Endothelial cell of umbilical vein (primary cell): Measurements from ENCODE around the gene OAS2. TPM values are rescaled to one million over a fixed set of nuclear protein-coding genes. Genes with fewer than 3 reads are reported as not detected.

Experiments used
- BruUV-seq: library from RNA; stranded (reverse); fragments of 400-500 nt; replicated peaks from 2 replicates; lab custom pipeline; 2021; lab: Mats Ljungman, UMichigan
- CTCF ChIA-PET: fragments of 300-600, 350-600 bp; sonication (Branson Sonifier 250); formaldehyde crosslinking; loops from one replicate; lab custom pipeline; 2021; ENCODE audit warnings: antibody characterized with exemption, inconsistent platforms; lab: Charles Lee
- POLR2A ChIA-PET: fragments of 300-600, 350-600 bp; sonication (Branson Sonifier 250); formaldehyde crosslinking; loops from one replicate; lab custom pipeline; 2021; ENCODE audit warnings: antibody characterized with exemption, inconsistent platforms; lab: Charles Lee
- DNase-seq: peaks from one replicate; pipeline ENCODE4 v3.0.0-alpha.2; 2011; ENCODE audit warnings: low read depth, low spot score
- FAIRE-seq: peaks from 2 replicates; lab custom pipeline; 2011; peaks lifted over from hg19 to GRCh38; lab: Jason Lieb, UNC
- H2AFZ ChIP-seq: 2 replicates; pipeline ENCODE4 v1.6.0; 2012; ENCODE audit warnings: low read depth, low read length, control low read depth, inconsistent platforms
- H3K27ac ChIP-seq: 2 replicates; pipeline ENCODE4 v1.5.1; 2011; ENCODE audit warnings: low read depth, mild to moderate bottlenecking, control low read depth, low read length, moderate library complexity; ENCODE audit not compliant: insufficient read depth
- H3K27me3 ChIP-seq, 2 experiments: 2 replicates each; pipeline versions ENCODE4 v1.6.0 to v1.6.1; 2011; ENCODE audit warnings: low read length in 2 of 2, mixed read lengths in 1 of 2; ENCODE audit not compliant: control insufficient read depth in 2 of 2, insufficient read depth in 2 of 2
- H3K36me3 ChIP-seq, 2 experiments: 2 replicates in 1 of 2; 3 replicates in 1 of 2; pipeline ENCODE4 v1.5.1; 2011; ENCODE audit warnings: low read length in 2 of 2, mild to moderate bottlenecking in 1 of 2, moderate library complexity in 1 of 2; ENCODE audit not compliant: control insufficient read depth in 2 of 2, insufficient read depth in 2 of 2; ENCODE audit errors: extremely low read depth in 1 of 2
- H3K4me1 ChIP-seq: 3 replicates; pipeline ENCODE4 v1.5.1; 2011; ENCODE audit warnings: mild to moderate bottlenecking, low read length; ENCODE audit not compliant: control insufficient read depth, insufficient read depth; ENCODE audit errors: extremely low read depth
- H3K4me2 ChIP-seq: 2 replicates; pipeline ENCODE4 v1.6.1; 2011; ENCODE audit warnings: low read length, control low read depth, mixed read lengths; ENCODE audit not compliant: insufficient read depth
- H3K4me3 ChIP-seq, 3 experiments: fragments of 200-600 bp in 1 of 3; sonication (generic), shearing (Covaris generic) in 1 of 3; replicated peaks in 1 of 3; 2 replicates each; pipeline ENCODE4 v1.5.1; 2011 to 2016; ENCODE audit warnings: control low read depth in 3 of 3, low read length in 3 of 3, mild to moderate bottlenecking in 2 of 3, inconsistent platforms in 1 of 3, low read depth in 1 of 3, moderate library complexity in 1 of 3; ENCODE audit not compliant: insufficient read depth in 1 of 3
- H3K79me2 ChIP-seq: 2 replicates; pipeline ENCODE4 v1.6.0; 2012; ENCODE audit warnings: low read length, inconsistent platforms; ENCODE audit not compliant: control insufficient read depth, insufficient read depth
- H3K9ac ChIP-seq: replicated peaks from 2 replicates; pipeline ENCODE3; 2011; ENCODE audit warnings: low read length, control low read depth; ENCODE audit not compliant: insufficient read depth; ENCODE audit errors: extremely low read depth
- H3K9me1 ChIP-seq: replicated peaks from 3 replicates; pipeline ENCODE4 v1.6.0; 2011; ENCODE audit warnings: mild to moderate bottlenecking, low read length; ENCODE audit not compliant: control insufficient read depth, insufficient read depth; ENCODE audit errors: extremely low read depth
- H3K9me3 ChIP-seq: replicated peaks from 2 replicates; pipeline ENCODE4 v1.5.1; 2012; ENCODE audit warnings: low read length, inconsistent platforms; ENCODE audit not compliant: control insufficient read depth, insufficient read depth
- H4K20me1 ChIP-seq: replicated peaks from 2 replicates; pipeline ENCODE3; 2011; ENCODE audit warnings: mild to moderate bottlenecking, low read length; ENCODE audit not compliant: control insufficient read depth, insufficient read depth; ENCODE audit errors: extremely low read depth
- EZH2 ChIP-seq: IDR thresholded peaks from 2 replicates; pipeline ENCODE4 v1.6.1; 2012; ENCODE audit warnings: borderline replicate concordance, low read depth, mild to moderate bottlenecking, moderate library complexity, low read length, inconsistent platforms; ENCODE audit not compliant: severe bottlenecking
- FOS ChIP-seq: IDR thresholded peaks from 2 replicates; pipeline ENCODE4 v1.6.1; 2011; ENCODE audit warnings: mild to moderate bottlenecking, low read length, moderate library complexity, borderline replicate concordance; ENCODE audit not compliant: insufficient read depth
- GATA2 ChIP-seq: IDR thresholded peaks from 2 replicates; pipeline ENCODE4 v1.7.0; 2011; ENCODE audit warnings: low read depth, mild to moderate bottlenecking, moderate library complexity, mixed read lengths, low read length; ENCODE audit not compliant: insufficient read length, insufficient read depth
- JUN ChIP-seq: IDR thresholded peaks from 2 replicates; pipeline ENCODE4 v1.6.1; 2011; ENCODE audit warnings: borderline replicate concordance, low read depth; ENCODE audit not compliant: insufficient read length, insufficient read depth
- MYC ChIP-seq: IDR thresholded peaks from one replicate; pipeline ENCODE4 v1.6.1; 2011; ENCODE audit warnings: mild to moderate bottlenecking, low read depth, low read length
- POLR2A ChIP-seq: IDR thresholded peaks from 2 replicates; pipeline ENCODE4 v1.6.1; 2012; ENCODE audit warnings: low read depth, mild to moderate bottlenecking, control low read depth, low read length
- POLR2AphosphoS5 ChIP-seq: IDR thresholded peaks from 2 replicates; pipeline ENCODE4 v1.6.1; 2012; ENCODE audit warnings: low read depth, mild to moderate bottlenecking, control low read depth, low read length, moderate library complexity; ENCODE audit not compliant: insufficient read depth
- dilution Hi-C: fragments of 300-500 bp; cut with MboI; formaldehyde crosslinking; loops from one replicate; pipeline ENCODE4 v1.15.0; 2019; ENCODE audit warnings: low sequenced_read_pairs; ENCODE audit not compliant: extremely low pct_ligation_motif_present
- intact Hi-C: fragments of 100-400 bp; cut with micrococcal nuclease; formaldehyde crosslinking; loops from one replicate; pipeline ENCODE4 v1.10.0; 2022
- polyA plus RNA-seq, 4 experiments: library from polyadenylated mRNA; depleted of rRNA in 3 of 4; stranded (reverse) in 3 of 4; unstranded in 1 of 4; fragments of >200 nt; gene quantifications; 2 replicates each; pipeline versions ENCODE4 v1.2.1 to v1.2.3, GENCODE V29; 2011 to 2012; ENCODE audit warnings: missing spikeins in 1 of 4
- total RNA-seq: library from RNA; stranded (reverse); gene quantifications from 2 replicates; pipeline ENCODE4 v1.2.3, GENCODE V29; 2021
- TF ChIP-seq, protein P1 (sequence below): IDR thresholded peaks from 2 replicates; pipeline ENCODE4 v1.6.1; 2011; ENCODE audit not compliant: insufficient read depth, insufficient read length
- TF ChIP-seq, protein P2 (sequence below), 2 donors: IDR thresholded peaks; 1 replicate in 1 of 2; 2 replicates in 1 of 2; pipeline ENCODE4 v1.5.1; 2011; ENCODE audit warnings: low read length in 2 of 2, mild to moderate bottlenecking in 2 of 2, moderate library complexity in 2 of 2, control low read depth in 1 of 2, inconsistent platforms in 1 of 2, low read depth in 1 of 2; ENCODE audit not compliant: insufficient read depth in 1 of 2; ENCODE audit errors: extremely low read depth in 1 of 2

OAS2 gene
- total and polyA plus RNA-seq, 2 donors (not counting 3 experiments of a cell fraction or from before 2014, with no cell fraction given) = 1.3 to 3.1 TPM

DNA sequence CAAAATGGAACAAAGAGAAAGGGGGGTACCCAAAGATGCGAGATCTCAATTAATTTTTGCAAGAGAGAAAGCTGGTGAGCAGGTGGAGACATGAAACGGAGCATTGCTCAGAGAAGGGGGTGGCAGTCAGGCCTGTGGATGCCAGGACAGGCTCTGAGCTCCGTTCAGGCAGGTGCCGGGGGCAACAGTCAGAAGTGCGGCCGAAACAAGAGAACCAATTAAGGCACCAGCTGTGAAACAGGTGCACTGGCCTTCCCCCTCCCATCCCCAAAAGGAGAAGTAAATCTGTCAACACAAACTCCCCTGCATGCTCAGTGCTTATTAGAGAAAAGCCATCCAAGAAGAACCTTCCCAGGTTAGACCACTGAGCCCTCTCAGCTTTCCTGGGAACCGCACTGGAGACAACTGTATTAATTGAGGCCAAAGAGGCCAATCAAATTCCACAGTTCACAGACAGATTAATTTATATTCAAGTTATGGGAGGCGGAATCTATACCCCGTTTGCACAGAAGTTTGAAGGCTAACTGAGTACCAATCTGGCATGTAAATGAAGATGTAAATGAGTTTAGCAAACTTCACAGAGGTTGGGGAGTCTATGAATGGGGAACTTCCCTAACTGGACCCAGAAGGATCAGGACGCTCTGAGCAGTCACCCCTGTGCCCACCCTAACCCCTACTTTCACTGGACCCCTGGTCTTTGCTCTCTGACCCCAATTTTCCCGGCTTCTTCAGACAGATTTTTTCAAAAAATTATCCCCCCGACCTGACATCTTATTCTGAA is 20.9 kb downstream of the OAS2 start:
- Histone ChIP-seq H3K27ac (no peak overlapping the region), H2AFZ (no peak overlapping the region), H3K9ac (no peak overlapping the region), H3K36me3 (no peaks in the 10 kb centered on the region), H3K9me1 (no peaks in the 10 kb centered on the region), H3K9me3 (no peaks in the 10 kb centered on the region), H3K27me3 (no peaks in the 10 kb centered on the region), H3K4me2 (no peak overlapping the region), H3K4me3 (no peak overlapping the region), H3K4me1 (no peaks in the 10 kb centered on the region), H3K79me2 (no peaks in the 10 kb centered on the region), H4K20me1 (no peaks in the 10 kb centered on the region)
- intact Hi-C loops = no loop called here
- ChIA-PET POLR2A (no interaction called here), CTCF (no interaction called here)
- FAIRE-seq = no peak
- DNase-seq = no peak
- dilution Hi-C loops = no loop called here
- TF ChIP-seq GATA2 (no peak), MYC (no peak), EZH2 (no peak)
- no TSS peak for BruUV-seq

DNA sequence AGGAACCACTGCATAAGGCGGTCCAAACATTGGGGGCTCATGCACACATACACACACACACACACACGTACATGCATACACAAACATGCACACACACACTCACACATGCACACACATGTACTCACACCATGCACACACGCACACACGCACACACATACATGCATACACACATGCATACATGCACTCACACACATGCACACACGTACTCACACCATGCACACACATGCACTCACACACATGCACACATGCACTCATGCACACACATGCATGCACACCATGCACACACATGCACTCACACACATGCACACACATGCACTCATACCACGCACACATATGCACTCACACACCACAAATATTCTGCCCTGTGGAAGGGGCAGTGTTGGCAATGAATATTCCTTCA is 22.1 kb downstream of the OAS2 start:
- H3K9ac ChIP-seq = no peak overlapping the region
- no peak for DNase-seq
- H3K27me3 ChIP-seq = no peaks in the 10 kb centered on the region
- no peak overlapping the region for H2AFZ ChIP-seq
- no peak overlapping the region for H3K4me2 ChIP-seq
- TF ChIP-seq FOS (no peak), GATA2 (no peak), EZH2 (no peak), POLR2A (no peak), POLR2AphosphoS5 (no peak), JUN (no peak)
- TF ChIP-seq, protein P1, sequence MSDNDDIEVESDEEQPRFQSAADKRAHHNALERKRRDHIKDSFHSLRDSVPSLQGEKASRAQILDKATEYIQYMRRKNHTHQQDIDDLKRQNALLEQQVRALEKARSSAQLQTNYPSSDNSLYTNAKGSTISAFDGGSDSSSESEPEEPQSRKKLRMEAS = no peak
- TF ChIP-seq, protein P2, sequence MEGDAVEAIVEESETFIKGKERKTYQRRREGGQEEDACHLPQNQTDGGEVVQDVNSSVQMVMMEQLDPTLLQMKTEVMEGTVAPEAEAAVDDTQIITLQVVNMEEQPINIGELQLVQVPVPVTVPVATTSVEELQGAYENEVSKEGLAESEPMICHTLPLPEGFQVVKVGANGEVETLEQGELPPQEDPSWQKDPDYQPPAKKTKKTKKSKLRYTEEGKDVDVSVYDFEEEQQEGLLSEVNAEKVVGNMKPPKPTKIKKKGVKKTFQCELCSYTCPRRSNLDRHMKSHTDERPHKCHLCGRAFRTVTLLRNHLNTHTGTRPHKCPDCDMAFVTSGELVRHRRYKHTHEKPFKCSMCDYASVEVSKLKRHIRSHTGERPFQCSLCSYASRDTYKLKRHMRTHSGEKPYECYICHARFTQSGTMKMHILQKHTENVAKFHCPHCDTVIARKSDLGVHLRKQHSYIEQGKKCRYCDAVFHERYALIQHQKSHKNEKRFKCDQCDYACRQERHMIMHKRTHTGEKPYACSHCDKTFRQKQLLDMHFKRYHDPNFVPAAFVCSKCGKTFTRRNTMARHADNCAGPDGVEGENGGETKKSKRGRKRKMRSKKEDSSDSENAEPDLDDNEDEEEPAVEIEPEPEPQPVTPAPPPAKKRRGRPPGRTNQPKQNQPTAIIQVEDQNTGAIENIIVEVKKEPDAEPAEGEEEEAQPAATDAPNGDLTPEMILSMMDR (IDR thresholded peaks at IDR 0.05; ENCODE audit: extremely low read depth in 1 of 2, insufficient read depth in 1 of 2, low read depth in 1 of 2, low read length in 2 of 2) = no peak
- ChIA-PET POLR2A (no interaction called here), CTCF (no interaction called here)
- no peak for FAIRE-seq
- H3K9me3 ChIP-seq = no peaks in the 10 kb centered on the region
- no peak overlapping the region for H3K27ac ChIP-seq
- BruUV-seq = no TSS peak
- H3K79me2 ChIP-seq = no peaks in the 10 kb centered on the region
- no peaks in the 10 kb centered on the region for H3K9me1 ChIP-seq
- dilution Hi-C loops = no loop called here
- no peaks in the 10 kb centered on the region for H4K20me1 ChIP-seq
- H3K4me3 ChIP-seq = no peak overlapping the region
- no peaks in the 10 kb centered on the region for H3K36me3 ChIP-seq
- intact Hi-C loops = no loop called here
- no peaks in the 10 kb centered on the region for H3K4me1 ChIP-seq
